Neural cell (in vitro differentiated cells): ENCODE data around the gene CFAP210. TPM values are rescaled to one million over a fixed set of nuclear protein-coding genes. Genes with fewer than 3 reads are reported as not detected.
A peak's percentile ranks its signal among the peaks of the same experiment; 100 is the strongest.

Source experiments
- H2AFZ ChIP-seq: fragments of 200-600, 300-800 bp; sonication (generic), shearing (Covaris generic); 2 replicates; pipeline ENCODE4 v1.6.0; 2014; ENCODE audit warnings: low read depth, mild to moderate bottlenecking, antibody characterized with exemption, low read length, moderate library complexity
- H3F3A ChIP-seq: fragments of 200-600 bp; shearing (Covaris generic); 2 replicates; pipeline ENCODE4 v1.6.1; 2016; ENCODE audit warnings: mild to moderate bottlenecking, moderate library complexity, mixed read lengths, antibody characterized with exemption, low read length; ENCODE audit not compliant: insufficient read depth, poor library complexity, severe bottlenecking
- H3K27ac ChIP-seq: fragments of 200-600, 300-800 bp; sonication (generic), shearing (Covaris generic); 2 replicates; pipeline ENCODE4 v1.5.1; 2014; ENCODE audit warnings: mild to moderate bottlenecking, low read length, moderate library complexity
- H3K27me3 ChIP-seq: fragments of 300-800, 200-600 bp; sonication (generic), shearing (Covaris generic); 2 replicates; pipeline ENCODE4 v1.6.0; 2014; ENCODE audit warnings: mild to moderate bottlenecking, low read depth, low read length, moderate library complexity; ENCODE audit not compliant: insufficient read depth
- H3K36me3 ChIP-seq: fragments of 300-800, 200-600 bp; sonication (generic), shearing (Covaris generic); 2 replicates; pipeline ENCODE4 v1.5.1; 2014; ENCODE audit warnings: mild to moderate bottlenecking, antibody characterized with exemption, low read length, moderate library complexity; ENCODE audit not compliant: insufficient read depth
- H3K4me2 ChIP-seq: fragments of 300-800, 200-600 bp; sonication (generic), shearing (Covaris generic); 2 replicates; pipeline ENCODE4 v1.6.0; 2014; ENCODE audit warnings: mild to moderate bottlenecking, low read length
- H3K4me3 ChIP-seq: fragments of 300-800, 200-600 bp; sonication (generic), shearing (Covaris generic); 2 replicates; pipeline ENCODE4 v1.5.1; 2014; ENCODE audit warnings: mild to moderate bottlenecking, low read length, moderate library complexity
- H3K79me2 ChIP-seq: fragments of 200-600 bp; shearing (Covaris generic); replicated peaks from 2 replicates; pipeline ENCODE4 v1.6.0; 2014; ENCODE audit warnings: mild to moderate bottlenecking, low read length, moderate library complexity; ENCODE audit not compliant: insufficient read depth
- H3K9ac ChIP-seq: fragments of 300-800, 200-600 bp; sonication (generic), shearing (Covaris generic); 2 replicates; pipeline ENCODE4 v1.6.1; 2016; ENCODE audit warnings: mild to moderate bottlenecking, low read length, mixed read lengths
- H3K9me2 ChIP-seq: fragments of 200-600 bp; shearing (Covaris generic); 2 replicates; pipeline ENCODE4 v1.6.1; 2016; ENCODE audit warnings: mild to moderate bottlenecking, low read length, mixed read lengths; ENCODE audit not compliant: insufficient read depth
- H3K9me3 ChIP-seq: fragments of 200-600, 300-800 bp; sonication (generic), shearing (Covaris generic); 2 replicates; pipeline ENCODE4 v1.6.1; 2016; ENCODE audit warnings: mild to moderate bottlenecking, mixed run types, low read length, moderate library complexity, mixed read lengths
- H4K20me1 ChIP-seq: fragments of 200-600 bp; shearing (Covaris generic); 2 replicates; pipeline ENCODE4 v1.6.1; 2016; ENCODE audit warnings: mild to moderate bottlenecking, mixed run types; ENCODE audit not compliant: insufficient read depth
- EP300 ChIP-seq: fragments of 450-650 bp; conservative IDR thresholded peaks from 2 replicates; pipeline ENCODE4 v1.6.1; 2014; ENCODE audit warnings: antibody characterized with exemption, mild to moderate bottlenecking, moderate library complexity; ENCODE audit not compliant: poor library complexity, severe bottlenecking
- EZH2 ChIP-seq: fragments of 200-600, 300-800 bp; shearing (Covaris generic), sonication (generic); IDR thresholded peaks from 2 replicates; pipeline ENCODE4 v1.6.1; 2014; ENCODE audit warnings: antibody characterized with exemption, low read length, borderline replicate concordance, mild to moderate bottlenecking; ENCODE audit not compliant: insufficient read depth, poor library complexity, severe bottlenecking
- MXI1 ChIP-seq: fragments of 450-650 bp; conservative IDR thresholded peaks from 2 replicates; pipeline ENCODE4 v1.6.1; 2014; ENCODE audit warnings: antibody characterized with exemption, mild to moderate bottlenecking; ENCODE audit not compliant: poor library complexity, severe bottlenecking
- POLR2AphosphoS5 ChIP-seq: IDR thresholded peaks from 2 replicates; pipeline ENCODE4 v1.6.1; 2012
- RAD21 ChIP-seq: fragments of 450-650 bp; conservative IDR thresholded peaks from 2 replicates; pipeline ENCODE4 v1.6.1; 2014; ENCODE audit warnings: antibody characterized with exemption, mild to moderate bottlenecking, moderate library complexity
- SMC3 ChIP-seq: fragments of 450-650 bp; conservative IDR thresholded peaks from 2 replicates; pipeline ENCODE4 v1.6.1; 2014; ENCODE audit warnings: antibody characterized with exemption, mild to moderate bottlenecking, moderate library complexity; ENCODE audit not compliant: poor library complexity
- TAF1 ChIP-seq: IDR thresholded peaks from 2 replicates; pipeline ENCODE4 v1.6.1; 2012; ENCODE audit warnings: low read depth
- polyA plus RNA-seq: library from polyadenylated mRNA; depleted of rRNA; stranded (reverse); fragments of >200 nt; gene quantifications from 2 replicates; pipeline ENCODE4 v1.2.3, GENCODE V29; 2014
- TF ChIP-seq, protein P1 (sequence below): IDR thresholded peaks from 2 replicates; pipeline ENCODE4 v1.6.1; 2012; ENCODE audit warnings: borderline replicate concordance
- TF ChIP-seq, protein P2 (sequence below): fragments of 450-650 bp; IDR thresholded peaks from 2 replicates; pipeline ENCODE4 v1.5.1; 2014; ENCODE audit warnings: antibody characterized with exemption, mild to moderate bottlenecking, moderate library complexity; ENCODE audit not compliant: poor library complexity, severe bottlenecking

The CFAP210 gene
- polyA plus RNA-seq, 1 donor from 2014 or later, result 0.20 TPM

DNA sequence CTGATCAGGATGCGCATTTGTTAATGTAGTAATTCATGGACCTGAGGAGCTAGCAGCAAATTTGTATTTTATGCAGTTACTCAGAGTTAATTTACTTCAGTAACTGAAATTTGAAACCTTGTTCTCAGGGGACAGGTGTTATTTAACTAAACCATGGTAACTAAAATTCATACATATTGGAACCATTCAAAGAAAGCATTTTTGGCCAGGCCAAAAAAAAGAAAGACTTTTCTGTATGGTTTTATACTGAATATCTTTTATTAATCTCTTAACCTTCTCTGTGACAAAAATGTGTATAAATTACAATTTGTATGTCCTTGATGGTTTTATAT is 35.0 kb upstream of the CFAP210 start:
- Histone ChIP-seq H3K9me2 (no peaks in the 10 kb centered on the region), H3K9ac (no peak overlapping the region), H3K79me2 (no peaks in the 10 kb centered on the region), H3K4me3 (no peak overlapping the region), H2AFZ (no peak overlapping the region), H3F3A (no peaks in the 10 kb centered on the region), H3K4me2 (no peak overlapping the region), H3K27me3 (no peaks in the 10 kb centered on the region), H3K27ac (peak overlapping the region; percentile 56), H3K36me3 (no peaks in the 10 kb centered on the region), H4K20me1 (no peaks in the 10 kb centered on the region), H3K9me3 (no peaks in the 10 kb centered on the region)
- TF ChIP-seq MXI1, result no peak
- TF ChIP-seq, protein P1, sequence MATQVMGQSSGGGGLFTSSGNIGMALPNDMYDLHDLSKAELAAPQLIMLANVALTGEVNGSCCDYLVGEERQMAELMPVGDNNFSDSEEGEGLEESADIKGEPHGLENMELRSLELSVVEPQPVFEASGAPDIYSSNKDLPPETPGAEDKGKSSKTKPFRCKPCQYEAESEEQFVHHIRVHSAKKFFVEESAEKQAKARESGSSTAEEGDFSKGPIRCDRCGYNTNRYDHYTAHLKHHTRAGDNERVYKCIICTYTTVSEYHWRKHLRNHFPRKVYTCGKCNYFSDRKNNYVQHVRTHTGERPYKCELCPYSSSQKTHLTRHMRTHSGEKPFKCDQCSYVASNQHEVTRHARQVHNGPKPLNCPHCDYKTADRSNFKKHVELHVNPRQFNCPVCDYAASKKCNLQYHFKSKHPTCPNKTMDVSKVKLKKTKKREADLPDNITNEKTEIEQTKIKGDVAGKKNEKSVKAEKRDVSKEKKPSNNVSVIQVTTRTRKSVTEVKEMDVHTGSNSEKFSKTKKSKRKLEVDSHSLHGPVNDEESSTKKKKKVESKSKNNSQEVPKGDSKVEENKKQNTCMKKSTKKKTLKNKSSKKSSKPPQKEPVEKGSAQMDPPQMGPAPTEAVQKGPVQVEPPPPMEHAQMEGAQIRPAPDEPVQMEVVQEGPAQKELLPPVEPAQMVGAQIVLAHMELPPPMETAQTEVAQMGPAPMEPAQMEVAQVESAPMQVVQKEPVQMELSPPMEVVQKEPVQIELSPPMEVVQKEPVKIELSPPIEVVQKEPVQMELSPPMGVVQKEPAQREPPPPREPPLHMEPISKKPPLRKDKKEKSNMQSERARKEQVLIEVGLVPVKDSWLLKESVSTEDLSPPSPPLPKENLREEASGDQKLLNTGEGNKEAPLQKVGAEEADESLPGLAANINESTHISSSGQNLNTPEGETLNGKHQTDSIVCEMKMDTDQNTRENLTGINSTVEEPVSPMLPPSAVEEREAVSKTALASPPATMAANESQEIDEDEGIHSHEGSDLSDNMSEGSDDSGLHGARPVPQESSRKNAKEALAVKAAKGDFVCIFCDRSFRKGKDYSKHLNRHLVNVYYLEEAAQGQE, result no peak
- no peak for TF ChIP-seq RAD21
- peak; percentile 5 for TF ChIP-seq EP300

DNA sequence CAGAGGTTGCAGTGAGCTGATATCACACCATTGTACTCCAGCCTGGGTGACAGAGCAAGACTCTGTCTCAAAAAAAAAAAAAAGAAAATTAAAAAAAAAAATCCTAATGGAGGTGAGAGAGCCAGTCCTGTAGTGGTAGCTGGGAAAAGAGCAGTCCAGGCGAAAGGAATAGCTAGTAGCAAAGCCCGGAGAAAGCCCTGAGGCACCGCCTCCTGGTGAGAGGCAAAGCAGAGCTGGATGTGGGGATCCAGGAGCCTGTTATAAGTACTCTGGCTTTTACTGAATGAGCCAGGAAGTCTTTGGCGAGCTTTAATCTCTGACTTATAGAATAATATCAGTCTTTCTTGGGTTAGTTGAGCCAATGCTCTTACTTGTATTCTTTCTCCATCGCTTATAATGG is 32.9 kb upstream of the CFAP210 start:
- H3K79me2 ChIP-seq, result no peaks in the 10 kb centered on the region
- H3K36me3 ChIP-seq, result no peaks in the 10 kb centered on the region
- H3K27ac ChIP-seq, result no peak overlapping the region
- H3K9me3 ChIP-seq, result no peaks in the 10 kb centered on the region
- H3F3A ChIP-seq, result no peaks in the 10 kb centered on the region
- H2AFZ ChIP-seq, result no peak overlapping the region
- H3K4me3 ChIP-seq, result no peak overlapping the region
- no peak overlapping the region for H3K9ac ChIP-seq
- no peak overlapping the region for H3K4me2 ChIP-seq
- no peaks in the 10 kb centered on the region for H4K20me1 ChIP-seq
- no peaks in the 10 kb centered on the region for H3K9me2 ChIP-seq
- no peaks in the 10 kb centered on the region for H3K27me3 ChIP-seq
- TF ChIP-seq, protein P1, result no peak
- TF ChIP-seq SMC3 (no peak), RAD21 (no peak), EZH2 (no peak), POLR2AphosphoS5 (no peak), TAF1 (no peak), MXI1 (no peak), EP300 (no peak)
- TF ChIP-seq, protein P2, sequence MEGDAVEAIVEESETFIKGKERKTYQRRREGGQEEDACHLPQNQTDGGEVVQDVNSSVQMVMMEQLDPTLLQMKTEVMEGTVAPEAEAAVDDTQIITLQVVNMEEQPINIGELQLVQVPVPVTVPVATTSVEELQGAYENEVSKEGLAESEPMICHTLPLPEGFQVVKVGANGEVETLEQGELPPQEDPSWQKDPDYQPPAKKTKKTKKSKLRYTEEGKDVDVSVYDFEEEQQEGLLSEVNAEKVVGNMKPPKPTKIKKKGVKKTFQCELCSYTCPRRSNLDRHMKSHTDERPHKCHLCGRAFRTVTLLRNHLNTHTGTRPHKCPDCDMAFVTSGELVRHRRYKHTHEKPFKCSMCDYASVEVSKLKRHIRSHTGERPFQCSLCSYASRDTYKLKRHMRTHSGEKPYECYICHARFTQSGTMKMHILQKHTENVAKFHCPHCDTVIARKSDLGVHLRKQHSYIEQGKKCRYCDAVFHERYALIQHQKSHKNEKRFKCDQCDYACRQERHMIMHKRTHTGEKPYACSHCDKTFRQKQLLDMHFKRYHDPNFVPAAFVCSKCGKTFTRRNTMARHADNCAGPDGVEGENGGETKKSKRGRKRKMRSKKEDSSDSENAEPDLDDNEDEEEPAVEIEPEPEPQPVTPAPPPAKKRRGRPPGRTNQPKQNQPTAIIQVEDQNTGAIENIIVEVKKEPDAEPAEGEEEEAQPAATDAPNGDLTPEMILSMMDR, result no peak
